ENCODE data around the gene ID1.
A peak's percentile ranks its signal among the peaks of the same experiment; 100 is the strongest.

ID1 gene, protein sequence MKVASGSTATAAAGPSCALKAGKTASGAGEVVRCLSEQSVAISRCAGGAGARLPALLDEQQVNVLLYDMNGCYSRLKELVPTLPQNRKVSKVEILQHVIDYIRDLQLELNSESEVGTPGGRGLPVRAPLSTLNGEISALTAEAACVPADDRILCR

DNA sequence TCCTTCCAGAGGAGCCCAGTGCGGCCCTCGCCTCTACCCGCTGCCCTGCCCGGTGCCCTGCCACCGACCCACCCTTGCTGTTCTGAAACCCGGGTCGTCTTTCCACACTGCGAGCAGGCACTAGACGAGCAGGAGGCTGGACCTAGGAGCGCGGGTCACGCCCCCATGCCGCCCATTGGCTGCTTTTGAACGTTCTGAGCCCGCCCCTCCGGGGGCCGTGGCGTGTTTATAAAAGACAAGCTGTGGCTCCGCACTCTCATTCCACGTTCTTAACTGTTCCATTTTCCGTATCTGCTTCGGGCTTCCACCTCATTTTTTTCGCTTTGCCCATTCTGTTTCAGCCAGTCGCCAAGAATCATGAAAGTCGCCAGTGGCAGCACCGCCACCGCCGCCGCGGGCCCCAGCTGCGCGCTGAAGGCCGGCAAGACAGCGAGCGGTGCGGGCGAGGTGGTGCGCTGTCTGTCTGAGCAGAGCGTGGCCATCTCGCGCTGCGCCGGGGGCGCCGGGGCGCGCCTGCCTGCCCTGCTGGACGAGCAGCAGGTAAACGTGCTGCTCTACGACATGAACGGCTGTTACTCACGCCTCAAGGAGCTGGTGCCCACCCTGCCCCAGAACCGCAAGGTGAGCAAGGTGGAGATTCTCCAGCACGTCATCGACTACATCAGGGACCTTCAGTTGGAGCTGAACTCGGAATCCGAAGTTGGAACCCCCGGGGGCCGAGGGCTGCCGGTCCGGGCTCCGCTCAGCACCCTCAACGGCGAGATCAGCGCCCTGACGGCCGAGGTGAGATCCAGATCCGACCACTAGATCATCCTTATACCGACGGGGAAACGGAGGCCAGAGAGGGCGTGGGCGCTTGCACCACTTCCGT is at the start of gene ID1:
TSS of gene ID1 (plus strand) at position 259 of the 871 bp plus-strand sequence. CDS start at position 358, 99 bp downstream.
- peak within 1 kb of the TSS; percentile 96 for H3K4me3 Mint-ChIP-seq
- peak within 1 kb of the TSS; percentile 100 for H3K27ac Mint-ChIP-seq
- DNase-seq: peak; percentile 94
- peaks cover 6% of the 10 kb centered on the region for H3K36me3 Mint-ChIP-seq (ENCODE audit: low read depth)
- peaks cover 39% of the 10 kb centered on the region for H3K4me1 Mint-ChIP-seq
- TF ChIP-seq, protein P1, sequence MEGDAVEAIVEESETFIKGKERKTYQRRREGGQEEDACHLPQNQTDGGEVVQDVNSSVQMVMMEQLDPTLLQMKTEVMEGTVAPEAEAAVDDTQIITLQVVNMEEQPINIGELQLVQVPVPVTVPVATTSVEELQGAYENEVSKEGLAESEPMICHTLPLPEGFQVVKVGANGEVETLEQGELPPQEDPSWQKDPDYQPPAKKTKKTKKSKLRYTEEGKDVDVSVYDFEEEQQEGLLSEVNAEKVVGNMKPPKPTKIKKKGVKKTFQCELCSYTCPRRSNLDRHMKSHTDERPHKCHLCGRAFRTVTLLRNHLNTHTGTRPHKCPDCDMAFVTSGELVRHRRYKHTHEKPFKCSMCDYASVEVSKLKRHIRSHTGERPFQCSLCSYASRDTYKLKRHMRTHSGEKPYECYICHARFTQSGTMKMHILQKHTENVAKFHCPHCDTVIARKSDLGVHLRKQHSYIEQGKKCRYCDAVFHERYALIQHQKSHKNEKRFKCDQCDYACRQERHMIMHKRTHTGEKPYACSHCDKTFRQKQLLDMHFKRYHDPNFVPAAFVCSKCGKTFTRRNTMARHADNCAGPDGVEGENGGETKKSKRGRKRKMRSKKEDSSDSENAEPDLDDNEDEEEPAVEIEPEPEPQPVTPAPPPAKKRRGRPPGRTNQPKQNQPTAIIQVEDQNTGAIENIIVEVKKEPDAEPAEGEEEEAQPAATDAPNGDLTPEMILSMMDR (IDR thresholded peaks at IDR 0.05): no peak
- peaks cover 3% of the 10 kb centered on the region for H3K27me3 Mint-ChIP-seq (ENCODE audit: low read depth, poor library complexity)
- peaks cover 5% of the 10 kb centered on the region for H3K9me3 Mint-ChIP-seq

DNA sequence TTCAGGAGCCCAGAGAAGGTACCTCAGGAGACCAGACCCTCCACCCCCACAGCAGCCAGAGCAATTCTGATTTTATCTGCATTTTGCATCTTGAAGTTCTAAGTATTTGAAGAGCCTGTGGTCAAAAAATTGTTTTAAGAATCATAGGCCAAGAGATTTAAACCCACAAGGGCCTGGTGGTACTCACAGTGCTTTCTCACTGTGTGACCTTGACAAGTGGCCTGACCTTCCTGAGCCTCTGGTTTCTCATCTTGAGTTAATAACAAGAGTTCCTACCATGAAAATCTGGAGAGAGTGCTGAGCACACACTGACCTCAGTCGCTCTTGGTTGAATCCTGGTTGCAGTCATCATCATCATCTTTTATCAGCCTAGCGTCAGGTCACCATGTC is 45.4 kb upstream of the ID1 start:
- no peak overlapping the region for H3K4me3 Mint-ChIP-seq
- no peaks in the 10 kb centered on the region for H3K27me3 Mint-ChIP-seq (ENCODE audit: low read depth, poor library complexity)
- DNase-seq: no peak
- TF ChIP-seq, protein P1 (IDR thresholded peaks at IDR 0.05): no peak
- H3K27ac Mint-ChIP-seq: peak overlapping the region; percentile 89
- peaks cover 47% of the 10 kb centered on the region for H3K36me3 Mint-ChIP-seq (ENCODE audit: low read depth)
- no peaks in the 10 kb centered on the region for H3K9me3 Mint-ChIP-seq
- H3K4me1 Mint-ChIP-seq: peaks cover 5% of the 10 kb centered on the region

DNA sequence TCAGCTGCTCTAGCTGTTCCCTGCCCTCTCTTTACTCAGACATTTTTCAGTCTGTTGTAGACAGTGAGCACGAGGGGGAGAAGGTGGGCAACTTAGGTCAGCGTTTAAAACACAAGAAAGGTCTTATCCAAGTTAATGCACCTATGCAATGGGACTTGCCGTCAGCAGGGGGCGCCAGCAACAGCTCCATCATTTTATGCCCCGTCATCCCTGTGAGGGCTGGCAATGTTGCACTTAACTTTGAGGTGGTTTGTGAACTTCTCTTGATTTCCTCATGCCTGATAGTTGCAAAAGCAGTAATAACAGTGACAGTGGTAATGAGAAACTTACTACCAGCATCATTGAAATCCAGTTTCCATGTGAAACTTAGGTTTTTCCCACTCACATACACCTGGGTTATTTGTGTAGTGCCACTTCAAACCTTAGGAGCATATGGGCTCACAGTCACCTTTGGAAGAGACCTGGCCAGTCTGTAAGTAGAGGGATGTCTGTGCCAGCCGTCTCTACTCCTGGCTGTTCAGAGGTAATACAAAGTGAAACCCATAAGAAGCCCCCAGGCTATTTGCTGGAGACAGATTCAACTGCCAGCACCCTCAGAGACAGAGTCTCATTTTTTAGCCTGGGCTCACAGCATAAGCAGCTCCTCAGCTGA is 44.9 kb upstream of the ID1 start:
- DNase-seq: peak; percentile 74
- H3K27ac Mint-ChIP-seq: peak overlapping the region; percentile 89
- H3K4me3 Mint-ChIP-seq: no peak overlapping the region
- TF ChIP-seq, protein P1 (IDR thresholded peaks at IDR 0.05): peak; percentile 87
- no peaks in the 10 kb centered on the region for H3K27me3 Mint-ChIP-seq (ENCODE audit: low read depth, poor library complexity)
- no peaks in the 10 kb centered on the region for H3K9me3 Mint-ChIP-seq
- H3K36me3 Mint-ChIP-seq (ENCODE audit: low read depth): peaks cover 47% of the 10 kb centered on the region
- peaks cover 5% of the 10 kb centered on the region for H3K4me1 Mint-ChIP-seq

DNA sequence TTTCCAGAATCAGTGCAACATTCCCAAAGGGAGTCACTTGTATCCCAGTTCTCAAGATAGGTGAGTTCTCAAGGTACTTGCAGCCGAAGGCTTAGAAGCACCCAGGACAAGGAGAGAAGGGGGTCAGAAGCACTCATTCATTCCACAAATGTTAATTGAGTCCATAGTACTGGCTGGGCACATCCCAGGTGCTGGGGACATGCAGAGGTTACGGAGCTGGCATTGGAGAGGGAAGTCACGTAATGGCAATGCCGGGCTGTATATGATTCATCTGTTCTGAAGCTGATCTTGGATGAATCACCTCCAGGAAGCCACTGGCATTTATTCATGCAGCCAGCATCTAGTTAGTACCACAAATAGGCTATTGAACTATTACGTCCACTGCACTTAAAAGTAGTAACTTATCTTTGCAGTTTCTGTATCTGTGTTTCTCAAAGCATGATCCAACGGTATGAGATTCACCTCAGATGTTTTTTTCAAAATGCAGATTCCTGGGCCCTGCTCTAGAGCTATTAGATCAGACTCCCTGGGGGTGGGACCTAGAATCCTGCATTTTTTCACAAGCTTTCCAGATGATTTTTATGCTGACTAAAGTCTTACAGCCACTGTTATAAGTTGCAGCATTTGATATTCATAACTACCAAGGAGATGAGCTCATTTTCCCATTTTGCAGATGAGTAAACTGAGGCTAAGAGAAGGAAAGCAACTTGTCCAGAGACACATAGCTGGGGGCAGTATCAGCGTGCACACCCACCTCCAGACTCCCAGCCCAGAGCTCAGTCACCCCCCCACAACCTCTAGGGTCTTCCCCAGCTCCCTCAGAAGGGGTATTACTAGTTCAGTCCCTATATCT is 44.1 kb upstream of the ID1 start:
- Mint-ChIP-seq H3K9me3 (no peaks in the 10 kb centered on the region), H3K27me3 (ENCODE audit: low read depth, poor library complexity) (no peaks in the 10 kb centered on the region), H3K27ac (no peak overlapping the region), H3K4me3 (no peak overlapping the region), H3K36me3 (ENCODE audit: low read depth) (peaks cover 51% of the 10 kb centered on the region), H3K4me1 (peaks cover 5% of the 10 kb centered on the region)
- DNase-seq: no peak
- TF ChIP-seq, protein P1 (IDR thresholded peaks at IDR 0.05): no peak

DNA sequence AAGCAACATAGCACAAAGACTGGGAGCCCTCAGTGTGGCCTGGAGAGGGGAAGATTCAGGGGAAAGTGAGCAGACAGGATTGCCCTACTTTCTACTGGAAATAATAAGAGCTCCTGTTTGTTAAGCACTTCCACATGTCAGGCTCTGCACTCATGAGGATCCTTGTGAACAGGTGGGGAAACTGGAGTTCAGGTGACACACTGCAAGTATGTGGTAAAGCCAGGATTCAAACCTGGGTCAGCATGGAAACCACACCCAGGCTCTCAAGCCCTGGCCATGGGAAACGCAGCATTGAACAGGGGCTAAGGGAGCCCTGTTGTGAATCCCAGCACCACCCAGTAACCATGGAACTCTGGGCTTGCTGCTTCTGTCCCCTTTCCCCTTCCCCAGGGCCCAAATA is 42.8 kb upstream of the ID1 start:
- Mint-ChIP-seq H3K36me3 (ENCODE audit: low read depth) (peaks cover 47% of the 10 kb centered on the region), H3K27ac (no peak overlapping the region), H3K27me3 (ENCODE audit: low read depth, poor library complexity) (no peaks in the 10 kb centered on the region), H3K9me3 (no peaks in the 10 kb centered on the region), H3K4me1 (peaks cover 4% of the 10 kb centered on the region), H3K4me3 (no peak overlapping the region)
- DNase-seq: no peak
- TF ChIP-seq, protein P1 (IDR thresholded peaks at IDR 0.05): no peak
